ENCODE data around the gene BABAM2.

DNA sequence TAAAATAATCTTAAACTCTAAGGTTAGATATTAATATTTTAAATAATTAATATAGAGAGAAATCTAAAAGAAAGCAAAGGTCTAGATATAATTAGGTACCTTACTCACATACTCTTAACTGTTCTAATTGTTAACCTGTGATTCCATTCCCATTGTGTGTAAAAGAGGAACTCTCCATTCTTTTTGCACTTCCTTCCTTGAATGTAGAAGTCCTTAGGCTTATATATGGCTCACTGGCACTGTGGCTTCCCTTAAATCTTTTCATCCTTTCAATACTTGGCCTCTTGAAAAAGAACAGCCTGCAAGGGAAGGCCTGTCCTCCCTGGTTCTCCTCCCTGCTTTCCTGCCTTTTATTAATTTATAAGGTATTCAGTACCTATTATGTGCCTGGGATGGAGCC is 319.3 kb downstream of the BABAM2 start:
- TF ChIP-seq, protein P1, sequence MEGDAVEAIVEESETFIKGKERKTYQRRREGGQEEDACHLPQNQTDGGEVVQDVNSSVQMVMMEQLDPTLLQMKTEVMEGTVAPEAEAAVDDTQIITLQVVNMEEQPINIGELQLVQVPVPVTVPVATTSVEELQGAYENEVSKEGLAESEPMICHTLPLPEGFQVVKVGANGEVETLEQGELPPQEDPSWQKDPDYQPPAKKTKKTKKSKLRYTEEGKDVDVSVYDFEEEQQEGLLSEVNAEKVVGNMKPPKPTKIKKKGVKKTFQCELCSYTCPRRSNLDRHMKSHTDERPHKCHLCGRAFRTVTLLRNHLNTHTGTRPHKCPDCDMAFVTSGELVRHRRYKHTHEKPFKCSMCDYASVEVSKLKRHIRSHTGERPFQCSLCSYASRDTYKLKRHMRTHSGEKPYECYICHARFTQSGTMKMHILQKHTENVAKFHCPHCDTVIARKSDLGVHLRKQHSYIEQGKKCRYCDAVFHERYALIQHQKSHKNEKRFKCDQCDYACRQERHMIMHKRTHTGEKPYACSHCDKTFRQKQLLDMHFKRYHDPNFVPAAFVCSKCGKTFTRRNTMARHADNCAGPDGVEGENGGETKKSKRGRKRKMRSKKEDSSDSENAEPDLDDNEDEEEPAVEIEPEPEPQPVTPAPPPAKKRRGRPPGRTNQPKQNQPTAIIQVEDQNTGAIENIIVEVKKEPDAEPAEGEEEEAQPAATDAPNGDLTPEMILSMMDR (IDR thresholded peaks at IDR 0.05 in 4 of 5, conservative IDR thresholded peaks at IDR 0.05 in 1 of 5): no peak
- no peak for TF ChIP-seq POLR2A (IDR thresholded peaks at IDR 0.05)

Measured in gastrocnemius medialis (tissue), 4 donors.